Gastroesophageal sphincter (tissue), 4 donors: ENCODE measurements around the gene LAMC1. TPM values are rescaled to one million over a fixed set of nuclear protein-coding genes. Genes with fewer than 3 reads are reported as not detected.

Source experiments
- ATAC-seq: fragments of 150-250 bp; one replicate; pipeline ENCODE4 v1.9.1; 2016; ENCODE audit warnings: mild to moderate bottlenecking, moderate library complexity
- H3K27ac ChIP-seq, 4 donors: fragments of 200-600 bp; sonication (generic) in 3 of 4; 1 replicate in 3 of 4; 2 replicates in 1 of 4; pipeline ENCODE4 v1.5.1; 2016 to 2019
- H3K27me3 ChIP-seq: fragments of 200-600 bp; sonication (generic); one replicate; pipeline ENCODE4 v1.5.1; 2019
- H3K36me3 ChIP-seq, 2 donors: fragments of 200-600 bp; sonication (generic); one replicate each; pipeline ENCODE4 v1.5.1; 2019; ENCODE audit warnings: control low read depth in 1 of 2
- H3K4me1 ChIP-seq, 3 donors: fragments of 200-600 bp; sonication (generic); 1 replicate in 2 of 3; 2 replicates in 1 of 3; pipeline ENCODE4 v1.5.1; 2016 to 2019; ENCODE audit warnings: control low read depth in 2 of 3
- H3K4me3 ChIP-seq, 2 donors: fragments of 200-600 bp; sonication (generic); one replicate each; pipeline ENCODE4 v1.5.1; 2019; ENCODE audit warnings: mild to moderate bottlenecking in 1 of 2, moderate library complexity in 1 of 2
- H3K9me3 ChIP-seq, 3 donors: fragments of 200-600 bp; sonication (generic); one replicate each; pipeline ENCODE4 v1.5.1; 2017 to 2019; ENCODE audit warnings: control low read depth in 2 of 3
- CTCF ChIP-seq, 4 experiments: fragments of 200-600 bp in 2 of 4; fragments of 450-650 bp in 2 of 4; sonication (generic) in 1 of 4; IDR thresholded peaks; one replicate each; pipeline ENCODE4 v1.5.1; 2017 to 2019; ENCODE audit warnings: antibody characterized with exemption in 4 of 4, mild to moderate bottlenecking in 2 of 4, moderate library complexity in 2 of 4
- EP300 ChIP-seq: sonication (generic); formaldehyde crosslinking; IDR thresholded peaks from one replicate; pipeline ENCODE4 v1.6.1; 2017; ENCODE audit warnings: antibody characterized with exemption, mild to moderate bottlenecking
- POLR2A ChIP-seq, 2 donors: fragments of 450-650 bp; IDR thresholded peaks; one replicate each; pipeline ENCODE4 v1.6.1; 2017; ENCODE audit warnings: antibody characterized with exemption in 2 of 2, mild to moderate bottlenecking in 2 of 2, moderate library complexity in 1 of 2
- POLR2AphosphoS5 ChIP-seq: sonication (generic); formaldehyde crosslinking; IDR thresholded peaks from one replicate; pipeline ENCODE4 v1.6.1; 2017; ENCODE audit warnings: antibody characterized with exemption
- WGBS, 2 donors: methylation state at CpG; one replicate each; pipeline ENCODE4 v1.1.5; 2018; ENCODE audit warnings: low coverage in 1 of 2; 5-methylcytosine and 5-hydroxymethylcytosine counted together
- total RNA-seq, 4 donors: library from RNA; depleted of rRNA; stranded (reverse); fragments of >200 nt; gene quantifications; one replicate each; pipeline ENCODE4 v1.1.0, GENCODE V29; 2016

LAMC1 gene
- total RNA-seq = 100 to 1,000 TPM; 363 to 528 (median 514) TPM

DNA sequence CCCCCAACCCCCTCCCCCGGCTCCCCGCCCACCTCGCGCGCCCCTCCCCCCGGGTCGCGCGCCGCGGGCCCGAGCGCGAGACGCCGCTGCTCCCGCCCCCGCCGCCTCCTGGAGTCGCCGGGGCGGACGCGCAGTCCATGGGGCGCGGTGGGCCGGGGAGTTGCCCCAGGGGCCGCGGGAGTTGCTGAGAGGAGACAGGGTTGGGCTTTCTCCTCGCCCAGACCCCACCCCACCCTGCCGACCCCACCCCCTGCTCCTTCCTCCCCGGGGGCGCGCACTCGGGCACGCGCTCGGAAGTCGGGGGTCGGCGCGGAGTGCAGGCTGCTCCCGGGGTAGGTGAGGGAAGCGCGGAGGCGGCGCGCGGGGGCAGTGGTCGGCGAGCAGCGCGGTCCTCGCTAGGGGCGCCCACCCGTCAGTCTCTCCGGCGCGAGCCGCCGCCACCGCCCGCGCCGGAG lies at the start of gene LAMC1:
Gene LAMC1 (plus strand): TSS at position 275 of the 455 bp plus-strand sequence. CDS start 297 bp downstream, outside the sequence.
- no peak for TF ChIP-seq EP300
- TF ChIP-seq CTCF (IDR thresholded peaks at IDR 0.05) = peak in 1 of 4 experiments; percentile 30
- peak; percentile 39 to 56 for TF ChIP-seq POLR2A (IDR thresholded peaks at IDR 0.05)
- TF ChIP-seq POLR2AphosphoS5 = peak; percentile 56
- WGBS, 2 donors = no CpG with 5 or more reads among the region's 65 CpGs
- peak; percentile 68 for ATAC-seq

DNA sequence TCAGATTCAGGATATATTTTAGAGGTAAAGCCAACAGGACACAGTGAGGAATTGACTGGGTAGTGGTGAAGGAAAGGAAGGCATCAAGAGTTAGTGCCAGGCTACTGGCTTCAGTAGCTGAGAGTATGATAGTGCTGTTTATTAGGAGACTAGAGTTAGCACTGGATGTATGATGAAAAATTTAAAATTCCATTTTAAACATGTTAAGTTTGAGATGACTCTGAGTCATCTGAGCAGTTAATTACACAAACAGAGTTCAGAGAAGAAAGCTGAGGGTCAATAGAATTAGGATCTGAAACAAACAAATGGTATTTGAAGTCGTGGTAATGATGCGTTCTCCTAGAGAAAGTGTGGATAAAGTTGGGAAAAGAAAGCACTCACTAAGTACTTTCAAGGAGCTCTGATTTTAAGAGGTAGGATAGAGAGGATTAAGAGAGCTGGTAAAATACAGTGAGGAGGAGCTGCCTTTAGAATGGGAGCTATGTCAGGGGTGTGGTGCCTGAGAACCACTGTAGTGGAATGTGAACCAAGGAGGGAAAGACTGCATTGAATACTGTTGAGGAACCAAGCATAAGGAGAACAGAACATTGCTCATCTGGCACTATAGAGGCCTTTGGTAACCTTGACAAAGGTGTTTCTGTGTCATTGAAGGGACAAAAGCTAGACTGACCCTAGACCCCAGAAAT lies 48.6 kb upstream of the LAMC1 start:
- no peak overlapping the region for H3K4me3 ChIP-seq
- WGBS, 2 donors = 77 to 86% methylated on average over 2 of the region's 2 CpGs
- no peak for TF ChIP-seq CTCF (IDR thresholded peaks at IDR 0.05)
- TF ChIP-seq POLR2AphosphoS5 = no peak
- TF ChIP-seq EP300 = no peak
- no peak for TF ChIP-seq POLR2A (IDR thresholded peaks at IDR 0.05)
- H3K27me3 ChIP-seq = no peaks in the 10 kb centered on the region
- ATAC-seq = no peak
- no peaks in the 10 kb centered on the region for H3K36me3 ChIP-seq
- no peaks in the 10 kb centered on the region for H3K9me3 ChIP-seq
- H3K27ac ChIP-seq = no peak overlapping the region
- H3K4me1 ChIP-seq = no peaks in the 10 kb centered on the region

More for the DNA sequence above, at the start of gene LAMC1:
- Histone ChIP-seq H3K27me3 (no peaks in the 10 kb centered on the region), H3K4me1 (peaks cover 3 to 45% (median 8%) of the 10 kb centered on the region in 3 donors), H3K9me3 (no peaks in the 10 kb centered on the region), H3K4me3 (peak within 1 kb of the TSS; percentile 87 to 88), H3K36me3 (no peaks in the 10 kb centered on the region), H3K27ac (peak within 1 kb of the TSS; percentile 99 to 100 (median 100))

DNA sequence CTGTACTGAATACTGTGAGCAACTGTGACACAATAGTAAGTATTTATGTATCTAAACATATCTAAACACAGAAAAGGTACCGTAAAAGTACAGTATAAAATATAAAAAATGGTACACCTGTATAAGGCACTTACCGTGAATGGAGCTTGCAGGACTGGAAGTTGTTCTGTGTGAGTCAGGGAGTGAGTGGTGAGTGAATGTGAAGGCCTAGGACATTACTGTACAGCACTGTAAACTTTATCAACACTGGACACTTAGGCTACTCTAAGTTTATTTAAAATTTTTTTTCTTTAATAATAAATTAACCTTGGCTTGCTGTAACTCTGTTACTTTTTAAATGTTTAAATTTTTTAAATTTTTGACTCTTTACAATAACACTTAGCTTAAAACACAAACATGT lies 45.7 kb upstream of the LAMC1 start:
- Histone ChIP-seq H3K9me3 (no peaks in the 10 kb centered on the region), H3K4me3 (no peak overlapping the region), H3K36me3 (no peaks in the 10 kb centered on the region), H3K4me1 (no peaks in the 10 kb centered on the region), H3K27me3 (no peaks in the 10 kb centered on the region), H3K27ac (no peak overlapping the region)
- no peak for ATAC-seq
- TF ChIP-seq EP300 = no peak
- TF ChIP-seq CTCF (IDR thresholded peaks at IDR 0.05) = no peak
- TF ChIP-seq POLR2A (IDR thresholded peaks at IDR 0.05) = no peak
- 57 to 66% methylated on average over 2 of the region's 2 CpGs for WGBS, 2 donors

GRCh38 chr1:182978151-182978853 lies 44.9 kb upstream of the LAMC1 start:
- H3K4me3 ChIP-seq = no peak overlapping the region
- H3K9me3 ChIP-seq = no peaks in the 10 kb centered on the region
- no peaks in the 10 kb centered on the region for H3K36me3 ChIP-seq
- no peaks in the 10 kb centered on the region for H3K4me1 ChIP-seq
- no peak for TF ChIP-seq CTCF (IDR thresholded peaks at IDR 0.05)
- WGBS, 2 donors = 71 to 89% methylated on average over 4 to 5 of the region's 6 CpGs
- no peaks in the 10 kb centered on the region for H3K27me3 ChIP-seq
- ATAC-seq = no peak
- H3K27ac ChIP-seq = no peak overlapping the region

GRCh38 chr1:182984138-182984537 lies 39.1 kb upstream of the LAMC1 start:
- 93 to 100% methylated on average over 3 to 7 of the region's 7 CpGs for WGBS, 2 donors
- H3K4me3 ChIP-seq = no peak overlapping the region
- H3K27me3 ChIP-seq = no peaks in the 10 kb centered on the region
- no peaks in the 10 kb centered on the region for H3K36me3 ChIP-seq
- H3K4me1 ChIP-seq = no peaks in the 10 kb centered on the region
- TF ChIP-seq POLR2AphosphoS5 = no peak
- no peak for TF ChIP-seq POLR2A (IDR thresholded peaks at IDR 0.05)
- TF ChIP-seq CTCF (IDR thresholded peaks at IDR 0.05) = no peak
- no peaks in the 10 kb centered on the region for H3K9me3 ChIP-seq
- ATAC-seq = no peak
- H3K27ac ChIP-seq = no peak overlapping the region
